Aortic smooth muscle cell (primary cell): Measurements from ENCODE around the gene PTPRC. TPM values are rescaled to one million over a fixed set of nuclear protein-coding genes. Genes with fewer than 3 reads are reported as not detected.

ENCODE experiments used
- total RNA-seq: library from RNA; depleted of rRNA; stranded (reverse); fragments of >200 nt; gene quantifications from 2 replicates; pipeline ENCODE4 v1.2.3, GENCODE V29; 2014

Gene PTPRC
- 0.12 and 0.40 TPM in 2 replicates for total RNA-seq

GRCh38 chr1:198638894-198639635 lies at the start of gene PTPRC:
TSS of gene PTPRC (plus strand) at chr1:198639040. CDS start at chr1:198639269, 229 bp downstream.

Other genes with a start within 250 kb of the PTPRC start
- gene ATP6V1G3, start 98.4 kb upstream of the PTPRC start, total RNA-seq = 0.25 TPM in 1 of 2 replicates, not detected in the other